IMR-90 (cell line): ENCODE measurements around the gene GYS1. TPM values are rescaled to one million over a fixed set of nuclear protein-coding genes. Genes with fewer than 3 reads are reported as not detected.
A peak's percentile ranks its signal among the peaks of the same experiment; 100 is the strongest.

Experiments used
- ATAC-seq: fragments of 200-7000 bp; cut with Tn5 transposase; 2 replicates; pipeline ENCODE4 v1.9.1; 2020; ENCODE audit warnings: low read depth, mild to moderate bottlenecking, moderate library complexity
- BruUV-seq: library from RNA; stranded (reverse); fragments of 400-500 nt; replicated peaks from 2 replicates; lab custom pipeline; 2021; lab: Mats Ljungman, UMichigan
- CTCF ChIA-PET: fragments of 300-600 bp; formaldehyde crosslinking; extraction: SDS; loops from one replicate; lab custom pipeline; 2021; ENCODE audit warnings: antibody characterized with exemption; lab: Yijun Ruan, JAX
- POLR2A ChIA-PET: fragments of 300-600 bp; sonication (Branson Sonifier 250); formaldehyde crosslinking; loops from one replicate; lab custom pipeline; 2022; ENCODE audit warnings: antibody characterized with exemption; ENCODE audit not compliant: unreplicated experiment; lab: Charles Lee
- DNase-seq: peaks from one replicate; pipeline ENCODE4 v3.0.0; 2013
- H2AFZ ChIP-seq: replicated peaks from 2 replicates; pipeline ENCODE3; 2013; ENCODE audit warnings: low read length, mild to moderate bottlenecking; ENCODE audit not compliant: poor library complexity
- H2AK5ac ChIP-seq: 2 replicates; pipeline ENCODE4 v1.6.1; 2013; ENCODE audit warnings: low read depth, low read length, inconsistent platforms
- H2AK9ac ChIP-seq: replicated peaks from 2 replicates; pipeline ENCODE3; 2013; ENCODE audit warnings: mild to moderate bottlenecking, low read depth, low read length, moderate library complexity; ENCODE audit not compliant: poor library complexity
- H2BK120ac ChIP-seq: 2 replicates; pipeline ENCODE4 v1.6.1; 2013; ENCODE audit warnings: low read depth, low read length, inconsistent platforms
- H2BK15ac ChIP-seq: 3 replicates; pipeline ENCODE4 v1.6.1; 2013; ENCODE audit warnings: low read depth, low read length, inconsistent platforms
- H2BK20ac ChIP-seq: 2 replicates; pipeline ENCODE4 v1.6.1; 2013; ENCODE audit warnings: low read depth, mild to moderate bottlenecking, inconsistent platforms, low read length, moderate library complexity
- H2BK5ac ChIP-seq: 2 replicates; pipeline ENCODE4 v1.6.1; 2013; ENCODE audit warnings: mild to moderate bottlenecking, low read depth, low read length, inconsistent platforms; ENCODE audit not compliant: poor library complexity, severe bottlenecking
- H3K14ac ChIP-seq: replicated peaks from 2 replicates; pipeline ENCODE4 v1.6.1; 2013; ENCODE audit warnings: low read depth, low read length, inconsistent platforms
- H3K18ac ChIP-seq: 2 replicates; pipeline ENCODE4 v1.6.1; 2013; ENCODE audit warnings: low read depth, low read length, control low read depth
- H3K23ac ChIP-seq: 2 replicates; pipeline ENCODE4 v1.6.1; 2013; ENCODE audit warnings: low read depth, low read length, inconsistent platforms
- H3K27ac ChIP-seq: 2 replicates; pipeline ENCODE4 v1.5.1; 2013; ENCODE audit warnings: mild to moderate bottlenecking, control low read depth, low read length; ENCODE audit not compliant: insufficient read depth
- H3K27me3 ChIP-seq: 2 replicates; pipeline ENCODE4 v1.6.1; 2013; ENCODE audit warnings: low read length; ENCODE audit not compliant: control insufficient read depth, insufficient read depth
- H3K36me3 ChIP-seq: 2 replicates; pipeline ENCODE4 v1.6.1; 2013; ENCODE audit warnings: low read length, mixed read lengths; ENCODE audit not compliant: control insufficient read depth, insufficient read depth
- H3K4ac ChIP-seq: 2 replicates; pipeline ENCODE4 v1.6.1; 2013; ENCODE audit warnings: low read depth, low read length, inconsistent platforms
- H3K4me1 ChIP-seq: 2 replicates; pipeline ENCODE4 v1.6.1; 2013; ENCODE audit warnings: low read length, mixed read lengths; ENCODE audit not compliant: control insufficient read depth, insufficient read depth
- H3K4me2 ChIP-seq: 2 replicates; pipeline ENCODE4 v1.6.1; 2013; ENCODE audit warnings: low read depth, mild to moderate bottlenecking, control low read depth, low read length, moderate library complexity
- H3K4me3 ChIP-seq: 2 replicates; pipeline ENCODE4 v1.5.1; 2013; ENCODE audit warnings: low read depth, mild to moderate bottlenecking, control low read depth, low read length, moderate library complexity; ENCODE audit not compliant: insufficient read depth
- H3K56ac ChIP-seq: 2 replicates; pipeline ENCODE4 v1.6.1; 2013; ENCODE audit warnings: low read length, inconsistent platforms; ENCODE audit not compliant: insufficient read depth; ENCODE audit errors: extremely low read depth
- H3K79me1 ChIP-seq, 2 experiments: 2 replicates each; pipeline ENCODE4 v1.6.1; 2013; ENCODE audit warnings: low read length in 2 of 2, inconsistent platforms in 1 of 2, low read depth in 1 of 2
- H3K9ac ChIP-seq: 2 replicates; pipeline ENCODE4 v1.6.1; 2013; ENCODE audit warnings: low read depth, low read length, control low read depth
- H3K9me1 ChIP-seq: 2 replicates; pipeline ENCODE4 v1.6.1; 2013; ENCODE audit warnings: low read length, inconsistent platforms; ENCODE audit not compliant: insufficient read depth
- H3K9me3 ChIP-seq: 2 replicates; pipeline ENCODE4 v1.6.1; 2013; ENCODE audit warnings: low read length; ENCODE audit not compliant: control insufficient read depth, insufficient read depth
- H4K20me1 ChIP-seq: 2 replicates; pipeline ENCODE4 v1.6.1; 2013; ENCODE audit warnings: low read length, inconsistent platforms; ENCODE audit not compliant: insufficient read depth
- H4K5ac ChIP-seq: 2 replicates; pipeline ENCODE4 v1.6.1; 2013; ENCODE audit warnings: mild to moderate bottlenecking, low read depth, low read length, control low read depth
- H4K8ac ChIP-seq, 2 experiments: 2 replicates each; pipeline ENCODE4 v1.6.1; 2013; ENCODE audit warnings: low read depth in 2 of 2, low read length in 2 of 2, control low read depth in 1 of 2, inconsistent platforms in 1 of 2
- H4K91ac ChIP-seq: 2 replicates; pipeline ENCODE4 v1.6.1; 2013; ENCODE audit warnings: low read depth, low read length, inconsistent platforms; ENCODE audit not compliant: insufficient read depth
- BHLHE40 ChIP-seq: fragments of 150-350 bp; IDR thresholded peaks from 2 replicates; pipeline ENCODE4 v1.6.1; 2016; ENCODE audit warnings: mild to moderate bottlenecking, low read depth, low read length
- CHD1 ChIP-seq: IDR thresholded peaks from 2 replicates; pipeline ENCODE4 v1.6.1; 2012; ENCODE audit warnings: low read depth, low read length, improper control_type of control experiment
- CTCF ChIP-seq: conservative IDR thresholded peaks from 2 replicates; pipeline ENCODE4 v1.5.1; 2012; ENCODE audit warnings: mild to moderate bottlenecking, low read depth, low read length, improper control_type of control experiment
- ELK1 ChIP-seq: fragments of 150-350 bp; IDR thresholded peaks from 2 replicates; pipeline ENCODE4 v1.6.1; 2016; ENCODE audit warnings: low read depth, mild to moderate bottlenecking, low read length, moderate library complexity, borderline replicate concordance
- FOS ChIP-seq: fragments of 150-350 bp; IDR thresholded peaks from 2 replicates; pipeline ENCODE4 v1.6.1; 2016; ENCODE audit warnings: low read depth, low read length
- MAFK ChIP-seq: IDR thresholded peaks from 2 replicates; pipeline ENCODE4 v1.6.1; 2012; ENCODE audit warnings: low read depth, low read length, improper control_type of control experiment
- MAZ ChIP-seq: IDR thresholded peaks from 2 replicates; pipeline ENCODE4 v1.6.1; 2012; ENCODE audit warnings: low read depth, mild to moderate bottlenecking, low read length, improper control_type of control experiment, moderate library complexity, borderline replicate concordance
- MXI1 ChIP-seq: IDR thresholded peaks from 2 replicates; pipeline ENCODE4 v1.6.1; 2012; ENCODE audit warnings: low read depth, mild to moderate bottlenecking, low read length, moderate library complexity, borderline replicate concordance
- NFE2L2 ChIP-seq: fragments of 150-350 bp; IDR thresholded peaks from 2 replicates; pipeline ENCODE4 v1.6.1; 2016; ENCODE audit warnings: low read depth, mild to moderate bottlenecking, low read length
- POLR2A ChIP-seq: IDR thresholded peaks from 2 replicates; pipeline ENCODE4 v1.6.1; 2012; ENCODE audit warnings: mild to moderate bottlenecking, low read depth, low read length
- RAD21 ChIP-seq: IDR thresholded peaks from 2 replicates; pipeline ENCODE4 v1.6.1; 2012; ENCODE audit warnings: low read length, improper control_type of control experiment
- RCOR1 ChIP-seq: IDR thresholded peaks from 2 replicates; pipeline ENCODE4 v1.6.1; 2012; ENCODE audit warnings: mild to moderate bottlenecking, low read length, improper control_type of control experiment; ENCODE audit not compliant: insufficient replicate concordance
- RFX5 ChIP-seq: IDR thresholded peaks from 2 replicates; pipeline ENCODE4 v1.8.0; 2012; ENCODE audit warnings: low read depth, mild to moderate bottlenecking, low read length, moderate library complexity
- SMC3 ChIP-seq: fragments of 150-350 bp; IDR thresholded peaks from 2 replicates; pipeline ENCODE4 v1.6.1; 2016; ENCODE audit warnings: low read depth, mild to moderate bottlenecking, antibody characterized with exemption, low read length, moderate library complexity
- USF2 ChIP-seq: fragments of 150-350 bp; IDR thresholded peaks from 2 replicates; pipeline ENCODE4 v1.6.1; 2017; ENCODE audit warnings: mild to moderate bottlenecking, antibody characterized with exemption, low read length, low read depth
- WGBS, 2 experiments: methylation state at CpG; one replicate each; pipeline versions ENCODE4 v1.1.5 to v1.1.7; 2013; ENCODE audit warnings: missing lambda C conversion rate in 2 of 2; ENCODE audit not compliant: insufficient read length in 1 of 2; ENCODE audit errors: extremely low coverage in 2 of 2; 5-methylcytosine and 5-hydroxymethylcytosine counted together
- dilution Hi-C: fragments of 300-500 bp; cut with HindIII; formaldehyde crosslinking; loops from one replicate; pipeline ENCODE4 v1.14.3; 2018; ENCODE audit warnings: low sequenced_read_pairs; ENCODE audit not compliant: unreplicated experiment
- in situ Hi-C: fragments of 300-500 bp; cut with MboI; formaldehyde crosslinking; loops from 3 replicates; pipeline ENCODE4 v1.14.3; 2019; ENCODE audit warnings: low sequenced_read_pairs, inconsistent platforms, mixed read lengths
- intact Hi-C: fragments of 100-400 bp; cut with micrococcal nuclease; formaldehyde crosslinking; loops from 2 replicates; pipeline ENCODE4 v1.10.0; 2022
- polyA plus RNA-seq, 3 experiments: library from polyadenylated mRNA; depleted of rRNA; stranded (reverse); fragments of >200 nt; gene quantifications; 2 replicates each; pipeline ENCODE4 v1.2.3, GENCODE V29; 2012; ENCODE audit warnings: low replicate concordance in 1 of 3
- total RNA-seq: library from RNA; depleted of rRNA; stranded (reverse); fragments of >200 nt; gene quantifications from 2 replicates; pipeline ENCODE4 v1.2.3, GENCODE V29; 2012

The GYS1 gene
- total and polyA plus RNA-seq, 2 of the 4 experiments (the other 2 are of a cell fraction): 38.7 to 72.2 TPM

- Histone ChIP-seq H3K79me1 (no peaks in the 10 kb centered on the region; a peak in 1 of 4 replicates), H2AFZ (peak within 1 kb of the TSS; percentile 99), H3K4me2 (peak within 1 kb of the TSS; percentile 96), H2BK120ac (no peak within 1 kb of the TSS), H4K5ac (no peak within 1 kb of the TSS), H3K9me3 (no peaks in the 10 kb centered on the region), H2AK9ac (peak within 1 kb of the TSS; percentile 81), H4K8ac (peak within 1 kb of the TSS in 1 of 2 experiments; percentile 70; a peak in 1 of 4 replicates), H3K27ac (no peak within 1 kb of the TSS), H3K27me3 (no peaks in the 10 kb centered on the region), H4K20me1 (no peaks in the 10 kb centered on the region), H2BK15ac (no peak within 1 kb of the TSS), H2BK20ac (no peak within 1 kb of the TSS), H3K23ac (peak within 1 kb of the TSS; percentile 94; the same call in 1 of the 2 replicates), H3K9ac (peak within 1 kb of the TSS; percentile 3; the same call in 1 of the 2 replicates), H3K18ac (no peak within 1 kb of the TSS), H4K91ac (no peak within 1 kb of the TSS), H3K4me1 (no peaks in the 10 kb centered on the region), H2BK5ac (no peak within 1 kb of the TSS), H2AK5ac (no peak within 1 kb of the TSS), H3K56ac (no peak within 1 kb of the TSS), H3K4me3 (peak within 1 kb of the TSS; percentile 54), H3K14ac (peak within 1 kb of the TSS; percentile 48), H3K9me1 (no peaks in the 10 kb centered on the region), H3K4ac (peak within 1 kb of the TSS; percentile 73; the same call in 1 of the 2 replicates), H3K36me3 (no peaks in the 10 kb centered on the region)
- ChIA-PET POLR2A (no interaction called here), CTCF (no interaction called here)
- dilution Hi-C loops (no loop called here), intact Hi-C loops (no loop called here), in situ Hi-C loops (no loop called here)
- no TSS peak for BruUV-seq
- WGBS, 2 experiments: 1% methylated on average over 22 of the region's 43 CpGs; no CpG with 5 or more reads in 1 of the 2 experiments
- peak; percentile 42 for DNase-seq
- TF ChIP-seq POLR2A (no peak), USF2 (no peak), CHD1 (no peak), NFE2L2 (no peak), RAD21 (no peak), CTCF (no peak), BHLHE40 (no peak), SMC3 (no peak), MAFK (no peak), MXI1 (no peak), RCOR1 (no peak), FOS (no peak), MAZ (no peak), RFX5 (no peak), ELK1 (no peak)
- peak; percentile 96 for ATAC-seq
Observed at GRCh38 chr19:48933382-48933932, 59.7 kb downstream of the GYS1 start, which contains the start of gene DHDH. Gene DHDH (plus strand): TSS chr19:48933699. CDS start chr19:48933722, 23 bp downstream.
